Panc1 (cell line): Measurements from ENCODE around the gene GPRC5A.

Experiments used
- CTCF ChIP-seq: fragments of 450-650 bp; IDR thresholded peaks from 2 replicates; pipeline ENCODE4 v1.5.1; 2017; ENCODE audit warnings: mild to moderate bottlenecking
- SIN3A ChIP-seq: IDR thresholded peaks from 2 replicates; pipeline ENCODE4 v1.6.1; 2012; ENCODE audit warnings: low read depth, mild to moderate bottlenecking, low read length, moderate library complexity, borderline replicate concordance; ENCODE audit not compliant: insufficient read depth

GRCh38 chr12:12930633-12931219 lies 39.4 kb downstream of the GPRC5A start:
- no peak for TF ChIP-seq SIN3A
- no peak for TF ChIP-seq CTCF
